Immature natural killer cell (primary cell): Measurements from ENCODE around the gene IRF2BPL. TPM values are rescaled to one million over a fixed set of nuclear protein-coding genes. Genes with fewer than 3 reads are reported as not detected.
"Not testable (repeated sequence)": the region's sequence is repeated elsewhere in the genome, so short reads cannot be mapped to it uniquely, and the experiment has no call there.

Experiments used
- DNase-seq, 3 donors: peaks; one replicate each; pipeline ENCODE4 v3.0.0; 2022; ENCODE audit warnings: mixed read lengths in 1 of 3
- H3K27ac Mint-ChIP-seq, 6 donors: one replicate each; pipeline ENCODE4 v1.8.0; 2020; ENCODE audit warnings: mixed read lengths in 6 of 6, mild to moderate bottlenecking in 5 of 6, inconsistent platforms in 4 of 6, moderate library complexity in 3 of 6
- H3K27me3 Mint-ChIP-seq, 3 donors: one replicate each; pipeline ENCODE4 v1.8.0; 2020 to 2021; ENCODE audit warnings: low read depth in 3 of 3, mild to moderate bottlenecking in 3 of 3, mixed read lengths in 3 of 3, moderate library complexity in 3 of 3, inconsistent platforms in 1 of 3
- H3K36me3 Mint-ChIP-seq, 3 donors: one replicate each; pipeline ENCODE4 v1.8.0; 2020; ENCODE audit warnings: mixed read lengths in 3 of 3, inconsistent platforms in 2 of 3, mild to moderate bottlenecking in 2 of 3
- H3K4me1 Mint-ChIP-seq, 2 donors: one replicate each; pipeline ENCODE4 v1.8.0; 2020; ENCODE audit warnings: inconsistent platforms in 2 of 2, mild to moderate bottlenecking in 2 of 2, mixed read lengths in 2 of 2, moderate library complexity in 1 of 2
- H3K4me3 Mint-ChIP-seq, 5 donors: one replicate each; pipeline ENCODE4 v1.8.0; 2020; ENCODE audit warnings: mild to moderate bottlenecking in 5 of 5, mixed read lengths in 5 of 5, inconsistent platforms in 3 of 5, moderate library complexity in 3 of 5
- H3K9me3 Mint-ChIP-seq, 6 donors: one replicate each; pipeline ENCODE4 v1.8.0; 2020; ENCODE audit warnings: mild to moderate bottlenecking in 6 of 6, mixed read lengths in 6 of 6, inconsistent platforms in 4 of 6, moderate library complexity in 3 of 6
- polyA plus RNA-seq, 3 donors: library from polyadenylated mRNA; unstranded; fragments of 300-500 nt; fragmentation: Illumina TruSeq; gene quantifications; one replicate each; pipeline ENCODE4 v1.2.3, GENCODE V29; 2021

Gene IRF2BPL
- polyA plus RNA-seq, 3 donors from 2014 or later: 3.5 to 11.1 (median 3.6) TPM

GRCh38 chr14:77024171-77024691 is 4.3 kb downstream of the IRF2BPL start:
- Mint-ChIP-seq H3K27me3 (peaks cover 17 to 26% (median 19%) of the 10 kb centered on the region in 3 donors), H3K4me3 (peak overlapping the region; percentile 81 to 91 (median 84)), H3K9me3 (no peaks in the 10 kb centered on the region), H3K4me1 (peaks cover 50 to 52% of the 10 kb centered on the region in 2 donors), H3K36me3 (peaks cover 7 to 9% (median 7%) of the 10 kb centered on the region in 3 donors), H3K27ac (peak overlapping the region; percentile 86 to 94 (median 90))
- DNase-seq: peak; percentile 67 to 72 (median 71)

- Mint-ChIP-seq H3K9me3 (no peaks in the 10 kb centered on the region), H3K27ac (peak overlapping the region; percentile 77 to 90 (median 88)), H3K36me3 (peaks cover 3 to 7% (median 6%) of the 10 kb centered on the region in 3 donors), H3K27me3 (peaks cover 9 to 18% (median 12%) of the 10 kb centered on the region in 3 donors), H3K4me3 (peak overlapping the region; percentile 61 to 81 (median 76)), H3K4me1 (peaks cover 42 to 45% of the 10 kb centered on the region in 2 donors)
- DNase-seq: peak; percentile 44 to 46 (median 45)
Observed at GRCh38 chr14:77023001-77023996, 5.2 kb downstream of the IRF2BPL start.

- H3K9me3 Mint-ChIP-seq: no peaks in the 10 kb centered on the region
- no peak for DNase-seq
- peaks cover 9 to 18% (median 11%) of the 10 kb centered on the region in 3 donors for H3K27me3 Mint-ChIP-seq
- peaks cover 3 to 7% (median 6%) of the 10 kb centered on the region in 3 donors for H3K36me3 Mint-ChIP-seq
- peaks cover 42 to 45% of the 10 kb centered on the region in 2 donors for H3K4me1 Mint-ChIP-seq
- peak overlapping the region in 5 of 6 donors; percentile 82 to 90 (median 89) for H3K27ac Mint-ChIP-seq
- H3K4me3 Mint-ChIP-seq: peak overlapping the region; percentile 61 to 81 (median 76)
Observed at GRCh38 chr14:77022236-77022852, 6.2 kb downstream of the IRF2BPL start.

- H3K9me3 Mint-ChIP-seq, H3K27ac Mint-ChIP-seq, DNase-seq, H3K4me3 Mint-ChIP-seq, H3K36me3 Mint-ChIP-seq: not testable (repeated sequence)
- Mint-ChIP-seq H3K27me3 (peaks cover 9 to 15% (median 11%) of the 10 kb centered on the region in 3 donors), H3K4me1 (peaks cover 42 to 43% of the 10 kb centered on the region in 2 donors)
Observed at GRCh38 chr14:77021424-77021823, 7.1 kb downstream of the IRF2BPL start.

GRCh38 chr14:77018785-77019184 is 9.7 kb downstream of the IRF2BPL start:
- no peak overlapping the region for H3K4me3 Mint-ChIP-seq

GRCh38 chr14:77017666-77018065 is 10.8 kb downstream of the IRF2BPL start:
- H3K27ac Mint-ChIP-seq: no peak overlapping the region
- peaks cover 0 to 5% (median 0%) of the 10 kb centered on the region in 3 donors for H3K27me3 Mint-ChIP-seq
- DNase-seq: no peak
- no peaks in the 10 kb centered on the region for H3K9me3 Mint-ChIP-seq
- H3K4me3 Mint-ChIP-seq: no peak overlapping the region
- peaks cover 10 to 12% of the 10 kb centered on the region in 2 donors for H3K4me1 Mint-ChIP-seq
- no peaks in the 10 kb centered on the region for H3K36me3 Mint-ChIP-seq

More at GRCh38 chr14:77018785-77019184, 9.7 kb downstream of the IRF2BPL start:
- DNase-seq: no peak
- Mint-ChIP-seq H3K9me3 (no peaks in the 10 kb centered on the region), H3K27me3 (peaks cover 0 to 7% (median 0%) of the 10 kb centered on the region in 3 donors), H3K4me1 (peaks cover 21 to 23% of the 10 kb centered on the region in 2 donors), H3K36me3 (peaks cover 0 to 3% (median 0%) of the 10 kb centered on the region in 3 donors), H3K27ac (no peak overlapping the region)

- Mint-ChIP-seq H3K27ac (no peak overlapping the region), H3K4me3 (no peak overlapping the region), H3K4me1 (no peaks in the 10 kb centered on the region), H3K36me3 (no peaks in the 10 kb centered on the region), H3K27me3 (peaks cover 2 to 3% (median 3%) of the 10 kb centered on the region in 3 donors), H3K9me3 (no peaks in the 10 kb centered on the region)
- DNase-seq: no peak
Observed at GRCh38 chr14:77014734-77015133, 13.8 kb downstream of the IRF2BPL start.

- Mint-ChIP-seq H3K4me3 (no peak overlapping the region), H3K9me3 (no peaks in the 10 kb centered on the region), H3K27ac (peak overlapping the region in 1 of 6 donors; percentile 64), H3K36me3 (no peaks in the 10 kb centered on the region), H3K4me1 (no peaks in the 10 kb centered on the region), H3K27me3 (peaks cover 2 to 3% (median 3%) of the 10 kb centered on the region in 3 donors)
- DNase-seq: no peak
Observed at GRCh38 chr14:77014004-77014604, 14.4 kb downstream of the IRF2BPL start.

- H3K27ac Mint-ChIP-seq: peak overlapping the region in 3 of 6 donors; percentile 28 to 84 (median 50)
- H3K4me1 Mint-ChIP-seq: no peaks in the 10 kb centered on the region
- H3K36me3 Mint-ChIP-seq: no peaks in the 10 kb centered on the region
- H3K9me3 Mint-ChIP-seq: no peaks in the 10 kb centered on the region
- peaks cover 2 to 9% (median 5%) of the 10 kb centered on the region in 3 donors for H3K27me3 Mint-ChIP-seq
- no peak for DNase-seq
- H3K4me3 Mint-ChIP-seq: no peak overlapping the region
Observed at GRCh38 chr14:77012193-77012765, 16.2 kb downstream of the IRF2BPL start.

GRCh38 chr14:77011245-77011644 is 17.3 kb downstream of the IRF2BPL start:
- Mint-ChIP-seq H3K4me1 (no peaks in the 10 kb centered on the region), H3K9me3 (no peaks in the 10 kb centered on the region), H3K27me3 (peaks cover 2 to 10% (median 3%) of the 10 kb centered on the region in 3 donors), H3K4me3 (no peak overlapping the region), H3K27ac (peak overlapping the region in 1 of 6 donors; percentile 50), H3K36me3 (no peaks in the 10 kb centered on the region)
- DNase-seq: no peak

GRCh38 chr14:77009014-77009413 is 19.5 kb downstream of the IRF2BPL start:
- H3K27ac Mint-ChIP-seq: no peak overlapping the region
- H3K4me1 Mint-ChIP-seq: peaks cover 5 to 6% of the 10 kb centered on the region in 2 donors
- no peaks in the 10 kb centered on the region for H3K36me3 Mint-ChIP-seq
- peaks cover 2 to 10% (median 6%) of the 10 kb centered on the region in 3 donors for H3K27me3 Mint-ChIP-seq
- no peaks in the 10 kb centered on the region for H3K9me3 Mint-ChIP-seq
- DNase-seq: no peak
- no peak overlapping the region for H3K4me3 Mint-ChIP-seq

- Mint-ChIP-seq H3K27me3 (peaks cover 2 to 10% (median 5%) of the 10 kb centered on the region in 3 donors), H3K27ac (no peak overlapping the region)
Observed at GRCh38 chr14:77008541-77008940, 20.0 kb downstream of the IRF2BPL start.

GRCh38 chr14:77007975-77008421 is 20.5 kb downstream of the IRF2BPL start:
- H3K9me3 Mint-ChIP-seq: no peaks in the 10 kb centered on the region
- H3K4me1 Mint-ChIP-seq: peaks cover 5 to 6% of the 10 kb centered on the region in 2 donors
- H3K4me3 Mint-ChIP-seq: no peak overlapping the region
- H3K27me3 Mint-ChIP-seq: peaks cover 2 to 10% (median 5%) of the 10 kb centered on the region in 3 donors
- no peak overlapping the region for H3K27ac Mint-ChIP-seq
- H3K36me3 Mint-ChIP-seq: no peaks in the 10 kb centered on the region
- DNase-seq: no peak

More at GRCh38 chr14:77008541-77008940, 20.0 kb downstream of the IRF2BPL start:
- DNase-seq: no peak
- Mint-ChIP-seq H3K4me1 (peaks cover 5 to 6% of the 10 kb centered on the region in 2 donors), H3K9me3 (no peaks in the 10 kb centered on the region), H3K4me3 (no peak overlapping the region), H3K36me3 (no peaks in the 10 kb centered on the region)
